ENCODE data around the gene UBE2A. TPM values are rescaled to one million over a fixed set of nuclear protein-coding genes. Genes with fewer than 3 reads are reported as not detected.
A peak's percentile ranks its signal among the peaks of the same experiment; 100 is the strongest.

UBE2A gene
- total RNA-seq, 1 donor, result 36.6 TPM

GRCh38 chrX:119539872-119540271 lies 34.5 kb upstream of the UBE2A start:
- Histone ChIP-seq H3K36me3 (ENCODE audit: insufficient read depth, low read length) (peaks cover 3% of the 10 kb centered on the region), H3K9me3 (ENCODE audit: low read depth, low read length) (no peaks in the 10 kb centered on the region), H3K27me3 (ENCODE audit: insufficient read depth, low read length) (no peaks in the 10 kb centered on the region), H3K27ac (ENCODE audit: low read depth, low read length) (no peak overlapping the region), H4K20me1 (ENCODE audit: insufficient read depth, low read length) (no peaks in the 10 kb centered on the region), H3K4me3 (ENCODE audit: insufficient read depth, low read length) (no peak overlapping the region), H3K79me2 (ENCODE audit: insufficient read depth, low read length) (no peaks in the 10 kb centered on the region), H2AFZ (ENCODE audit: low read length) (no peak overlapping the region), H3K4me2 (ENCODE audit: insufficient read depth, low read length) (no peak overlapping the region), H3K4me1 (ENCODE audit: insufficient read depth, low read length) (peaks cover 8% of the 10 kb centered on the region)
- TF ChIP-seq, protein P1, sequence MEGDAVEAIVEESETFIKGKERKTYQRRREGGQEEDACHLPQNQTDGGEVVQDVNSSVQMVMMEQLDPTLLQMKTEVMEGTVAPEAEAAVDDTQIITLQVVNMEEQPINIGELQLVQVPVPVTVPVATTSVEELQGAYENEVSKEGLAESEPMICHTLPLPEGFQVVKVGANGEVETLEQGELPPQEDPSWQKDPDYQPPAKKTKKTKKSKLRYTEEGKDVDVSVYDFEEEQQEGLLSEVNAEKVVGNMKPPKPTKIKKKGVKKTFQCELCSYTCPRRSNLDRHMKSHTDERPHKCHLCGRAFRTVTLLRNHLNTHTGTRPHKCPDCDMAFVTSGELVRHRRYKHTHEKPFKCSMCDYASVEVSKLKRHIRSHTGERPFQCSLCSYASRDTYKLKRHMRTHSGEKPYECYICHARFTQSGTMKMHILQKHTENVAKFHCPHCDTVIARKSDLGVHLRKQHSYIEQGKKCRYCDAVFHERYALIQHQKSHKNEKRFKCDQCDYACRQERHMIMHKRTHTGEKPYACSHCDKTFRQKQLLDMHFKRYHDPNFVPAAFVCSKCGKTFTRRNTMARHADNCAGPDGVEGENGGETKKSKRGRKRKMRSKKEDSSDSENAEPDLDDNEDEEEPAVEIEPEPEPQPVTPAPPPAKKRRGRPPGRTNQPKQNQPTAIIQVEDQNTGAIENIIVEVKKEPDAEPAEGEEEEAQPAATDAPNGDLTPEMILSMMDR (IDR thresholded peaks at IDR 0.05; ENCODE audit: extremely low read depth, low read depth, low read length), result peak; percentile 11
- no peak for DNase-seq (ENCODE audit: insufficient read length, low spot score, missing footprints)

DNA sequence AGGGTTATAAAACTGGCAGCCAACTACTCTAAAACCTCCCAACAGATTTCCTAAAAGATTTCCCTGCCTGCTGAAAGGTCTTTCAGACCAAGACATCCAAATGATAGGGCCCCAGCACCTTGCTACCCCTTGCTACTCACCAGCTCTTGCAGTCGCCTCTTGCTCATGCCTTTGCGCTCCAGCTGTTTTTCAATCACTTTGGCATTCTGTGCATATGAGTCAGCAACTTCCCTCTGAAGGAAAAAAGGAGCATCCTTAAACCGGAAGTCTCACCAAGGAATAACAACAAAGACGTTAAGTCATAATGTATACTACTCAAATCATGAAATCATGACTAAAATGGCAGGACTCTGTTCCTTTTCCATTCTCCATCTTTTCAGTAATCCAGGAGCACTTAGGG lies 33.2 kb upstream of the UBE2A start:
- no peaks in the 10 kb centered on the region for H4K20me1 ChIP-seq (ENCODE audit: insufficient read depth, low read length)
- H3K4me3 ChIP-seq (ENCODE audit: insufficient read depth, low read length), result no peak overlapping the region
- H3K79me2 ChIP-seq (ENCODE audit: insufficient read depth, low read length), result no peaks in the 10 kb centered on the region
- no peak overlapping the region for H2AFZ ChIP-seq (ENCODE audit: low read length)
- peak; percentile 72 for DNase-seq (ENCODE audit: insufficient read length, low spot score, missing footprints)
- no peak overlapping the region for H3K27ac ChIP-seq (ENCODE audit: low read depth, low read length)
- H3K36me3 ChIP-seq (ENCODE audit: insufficient read depth, low read length), result peaks cover 3% of the 10 kb centered on the region
- H3K27me3 ChIP-seq (ENCODE audit: insufficient read depth, low read length), result no peaks in the 10 kb centered on the region
- TF ChIP-seq, protein P1 (IDR thresholded peaks at IDR 0.05; ENCODE audit: extremely low read depth, low read depth, low read length), result no peak
- H3K4me1 ChIP-seq (ENCODE audit: insufficient read depth, low read length), result peaks cover 8% of the 10 kb centered on the region
- peak overlapping the region; percentile 10 for H3K4me2 ChIP-seq (ENCODE audit: insufficient read depth, low read length)
- no peaks in the 10 kb centered on the region for H3K9me3 ChIP-seq (ENCODE audit: low read depth, low read length)

GRCh38 chrX:119549327-119550016 lies 24.9 kb upstream of the UBE2A start:
- H3K9me3 ChIP-seq (ENCODE audit: low read depth, low read length), result no peaks in the 10 kb centered on the region
- TF ChIP-seq, protein P1 (IDR thresholded peaks at IDR 0.05; ENCODE audit: extremely low read depth, low read depth, low read length), result no peak
- no peak overlapping the region for H3K27ac ChIP-seq (ENCODE audit: low read depth, low read length)
- no peaks in the 10 kb centered on the region for H3K27me3 ChIP-seq (ENCODE audit: insufficient read depth, low read length)
- H3K4me3 ChIP-seq (ENCODE audit: insufficient read depth, low read length), result no peak overlapping the region
- peaks cover 2% of the 10 kb centered on the region for H3K4me1 ChIP-seq (ENCODE audit: insufficient read depth, low read length)
- H3K4me2 ChIP-seq (ENCODE audit: insufficient read depth, low read length), result no peak overlapping the region
- H3K36me3 ChIP-seq (ENCODE audit: insufficient read depth, low read length), result no peaks in the 10 kb centered on the region
- no peaks in the 10 kb centered on the region for H4K20me1 ChIP-seq (ENCODE audit: insufficient read depth, low read length)
- DNase-seq (ENCODE audit: insufficient read length, low spot score, missing footprints), result no peak
- H2AFZ ChIP-seq (ENCODE audit: low read length), result no peak overlapping the region
- H3K79me2 ChIP-seq (ENCODE audit: insufficient read depth, low read length), result peaks cover 13% of the 10 kb centered on the region

- no peak overlapping the region for H3K27ac ChIP-seq (ENCODE audit: low read depth, low read length)
- H3K27me3 ChIP-seq (ENCODE audit: insufficient read depth, low read length), result no peaks in the 10 kb centered on the region
- no peak for DNase-seq (ENCODE audit: insufficient read length, low spot score, missing footprints)
- H4K20me1 ChIP-seq (ENCODE audit: insufficient read depth, low read length), result no peaks in the 10 kb centered on the region
- no peak overlapping the region for H3K4me3 ChIP-seq (ENCODE audit: insufficient read depth, low read length)
- H3K4me1 ChIP-seq (ENCODE audit: insufficient read depth, low read length), result peaks cover 2% of the 10 kb centered on the region
- H3K79me2 ChIP-seq (ENCODE audit: insufficient read depth, low read length), result peaks cover 9% of the 10 kb centered on the region
- no peaks in the 10 kb centered on the region for H3K36me3 ChIP-seq (ENCODE audit: insufficient read depth, low read length)
- no peaks in the 10 kb centered on the region for H3K9me3 ChIP-seq (ENCODE audit: low read depth, low read length)
- TF ChIP-seq, protein P1 (IDR thresholded peaks at IDR 0.05; ENCODE audit: extremely low read depth, low read depth, low read length), result no peak
- no peak overlapping the region for H2AFZ ChIP-seq (ENCODE audit: low read length)
- no peak overlapping the region for H3K4me2 ChIP-seq (ENCODE audit: insufficient read depth, low read length)
These were observed 21.9 kb upstream of the UBE2A start for GRCh38 chrX:119552508-119552907.
